ENCODE measurements around the gene HEATR3.

The HEATR3 gene

DNA sequence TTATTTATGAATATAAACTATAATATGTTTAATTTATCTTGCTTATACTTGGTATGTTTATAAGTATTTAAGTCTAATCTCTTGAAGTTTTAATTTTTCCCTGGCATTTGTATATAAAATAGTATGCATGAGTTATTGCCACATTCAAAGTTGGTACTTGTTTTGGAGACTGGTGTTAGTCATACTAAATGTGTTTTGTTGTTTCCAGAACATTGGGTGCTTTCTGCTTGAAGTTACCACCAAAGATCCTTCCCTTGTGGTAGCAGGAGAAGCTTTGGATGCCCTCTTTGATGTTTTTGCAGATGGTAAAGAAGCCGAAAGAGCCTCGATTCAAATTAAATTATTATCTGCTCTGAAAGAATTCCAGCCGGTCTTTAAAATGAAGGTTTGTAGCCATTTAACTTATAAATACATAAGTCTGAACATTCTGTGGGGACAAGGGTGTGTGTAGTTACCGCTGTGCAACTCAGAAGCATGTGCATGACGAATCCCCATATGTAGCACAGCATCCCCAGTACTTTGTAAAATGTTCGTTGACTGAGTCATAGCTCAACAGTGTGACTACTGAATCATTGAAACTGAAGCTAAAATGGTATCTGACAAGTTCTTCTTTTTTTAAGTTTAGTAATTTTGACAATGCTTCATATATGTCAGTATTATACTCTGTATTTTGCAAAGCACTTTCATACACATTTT is 36.4 kb downstream of the HEATR3 start:
- H3K4me3 ChIP-seq (ENCODE audit: low read depth, low read length), result no peak overlapping the region
- TF ChIP-seq, protein P1, sequence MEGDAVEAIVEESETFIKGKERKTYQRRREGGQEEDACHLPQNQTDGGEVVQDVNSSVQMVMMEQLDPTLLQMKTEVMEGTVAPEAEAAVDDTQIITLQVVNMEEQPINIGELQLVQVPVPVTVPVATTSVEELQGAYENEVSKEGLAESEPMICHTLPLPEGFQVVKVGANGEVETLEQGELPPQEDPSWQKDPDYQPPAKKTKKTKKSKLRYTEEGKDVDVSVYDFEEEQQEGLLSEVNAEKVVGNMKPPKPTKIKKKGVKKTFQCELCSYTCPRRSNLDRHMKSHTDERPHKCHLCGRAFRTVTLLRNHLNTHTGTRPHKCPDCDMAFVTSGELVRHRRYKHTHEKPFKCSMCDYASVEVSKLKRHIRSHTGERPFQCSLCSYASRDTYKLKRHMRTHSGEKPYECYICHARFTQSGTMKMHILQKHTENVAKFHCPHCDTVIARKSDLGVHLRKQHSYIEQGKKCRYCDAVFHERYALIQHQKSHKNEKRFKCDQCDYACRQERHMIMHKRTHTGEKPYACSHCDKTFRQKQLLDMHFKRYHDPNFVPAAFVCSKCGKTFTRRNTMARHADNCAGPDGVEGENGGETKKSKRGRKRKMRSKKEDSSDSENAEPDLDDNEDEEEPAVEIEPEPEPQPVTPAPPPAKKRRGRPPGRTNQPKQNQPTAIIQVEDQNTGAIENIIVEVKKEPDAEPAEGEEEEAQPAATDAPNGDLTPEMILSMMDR (IDR thresholded peaks at IDR 0.05), result no peak
- H3K27ac ChIP-seq, result no peak overlapping the region
- no peaks in the 10 kb centered on the region for H3K4me1 ChIP-seq
- H3K9ac ChIP-seq, result no peak overlapping the region
- no peak overlapping the region for H2AFZ ChIP-seq
- H3K36me3 ChIP-seq (ENCODE audit: control insufficient read depth, insufficient read depth, low read length), result no peaks in the 10 kb centered on the region
- H3K27me3 ChIP-seq (ENCODE audit: control insufficient read depth, insufficient read depth, low read length), result no peaks in the 10 kb centered on the region
- H3K9me3 ChIP-seq (ENCODE audit: control insufficient read depth, low read length), result no peaks in the 10 kb centered on the region
- H3K79me2 ChIP-seq, result no peaks in the 10 kb centered on the region
- no peak overlapping the region for H3K4me2 ChIP-seq (ENCODE audit: low read length)

- Histone ChIP-seq H3K79me2 (no peaks in the 10 kb centered on the region), H3K27ac (no peak overlapping the region), H3K4me2 (ENCODE audit: low read length) (no peak overlapping the region), H2AFZ (no peak overlapping the region), H3K9ac (no peak overlapping the region), H3K27me3 (ENCODE audit: control insufficient read depth, insufficient read depth, low read length) (no peaks in the 10 kb centered on the region), H3K4me1 (no peaks in the 10 kb centered on the region), H3K4me3 (ENCODE audit: low read depth, low read length) (no peak overlapping the region), H3K36me3 (ENCODE audit: control insufficient read depth, insufficient read depth, low read length) (no peaks in the 10 kb centered on the region), H3K9me3 (ENCODE audit: control insufficient read depth, low read length) (no peaks in the 10 kb centered on the region)
- TF ChIP-seq, protein P1 (IDR thresholded peaks at IDR 0.05), result no peak
Observed at GRCh38 chr16:50103764-50104163, 38.0 kb downstream of the HEATR3 start.

DNA sequence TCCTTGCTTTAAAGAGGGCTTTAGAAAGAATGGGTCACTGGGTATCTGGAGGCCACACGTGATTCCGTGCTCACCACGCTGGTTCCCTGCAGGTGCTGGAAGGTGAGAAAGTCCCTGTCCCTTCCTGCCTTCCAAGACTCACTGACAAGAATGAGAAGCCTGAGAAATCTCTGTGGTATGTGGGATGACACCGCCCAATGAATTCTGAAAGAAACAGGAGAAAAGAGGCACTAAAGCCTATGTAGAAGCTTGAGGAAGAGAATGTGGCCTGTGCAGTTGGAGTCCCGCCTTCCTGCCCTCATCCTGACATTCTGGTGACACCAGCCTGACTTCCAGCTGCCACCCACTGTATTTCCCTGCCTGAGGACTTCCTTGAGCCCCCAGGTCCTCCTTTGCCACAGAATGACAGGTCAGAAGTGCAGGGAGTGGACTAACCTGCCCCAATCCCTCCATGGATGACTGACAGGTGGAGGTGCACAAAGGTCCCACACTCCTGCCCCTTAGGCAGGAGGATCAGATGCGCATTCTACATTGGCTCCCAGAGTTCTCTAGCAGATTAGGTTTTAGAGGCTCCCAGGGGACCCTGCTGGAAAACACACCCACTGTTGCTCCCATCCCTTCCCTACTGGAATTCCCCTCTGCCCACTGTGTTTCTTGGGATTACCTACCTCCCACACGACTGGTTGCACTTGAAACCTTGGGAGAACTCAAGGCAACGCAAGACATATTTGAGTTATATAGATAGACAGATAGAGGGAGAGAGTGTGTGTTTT is 48.8 kb downstream of the HEATR3 start:
- H3K79me2 ChIP-seq, result no peaks in the 10 kb centered on the region
- no peaks in the 10 kb centered on the region for H3K4me1 ChIP-seq

DNA sequence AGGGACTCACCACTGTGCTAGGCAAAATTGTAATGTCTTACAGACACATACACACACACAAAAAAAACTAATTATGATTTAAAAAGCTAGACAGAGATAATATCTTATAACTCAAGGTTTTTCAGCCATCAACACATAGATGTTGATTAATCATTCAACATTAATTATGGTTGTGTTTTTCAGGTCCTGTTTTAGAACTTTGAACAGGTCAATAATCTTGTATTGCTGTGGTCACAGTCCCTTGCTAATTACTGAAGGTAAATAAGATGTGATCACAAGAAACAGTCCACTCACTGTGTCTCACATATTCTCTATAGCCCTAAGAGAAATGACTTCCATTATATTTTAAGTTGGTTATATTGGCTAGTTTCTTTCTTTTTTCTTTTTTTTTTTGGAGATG is 54.9 kb downstream of the HEATR3 start:
- H3K4me1 ChIP-seq, result no peaks in the 10 kb centered on the region
- TF ChIP-seq, protein P1 (IDR thresholded peaks at IDR 0.05), result no peak
- H3K4me2 ChIP-seq (ENCODE audit: low read length), result no peak overlapping the region
- H3K36me3 ChIP-seq (ENCODE audit: control insufficient read depth, insufficient read depth, low read length), result no peaks in the 10 kb centered on the region
- H2AFZ ChIP-seq, result no peak overlapping the region
- no peaks in the 10 kb centered on the region for H3K27me3 ChIP-seq (ENCODE audit: control insufficient read depth, insufficient read depth, low read length)
- no peak overlapping the region for H3K9ac ChIP-seq
- no peaks in the 10 kb centered on the region for H3K79me2 ChIP-seq
- H3K27ac ChIP-seq, result no peak overlapping the region
- H3K9me3 ChIP-seq (ENCODE audit: control insufficient read depth, low read length), result no peaks in the 10 kb centered on the region
- no peak overlapping the region for H3K4me3 ChIP-seq (ENCODE audit: low read depth, low read length)

More for the DNA sequence above, 48.8 kb downstream of the HEATR3 start:
- H2AFZ ChIP-seq, result no peak overlapping the region
- H3K4me2 ChIP-seq (ENCODE audit: low read length), result no peak overlapping the region
- H3K9ac ChIP-seq, result no peak overlapping the region
- TF ChIP-seq, protein P1 (IDR thresholded peaks at IDR 0.05), result no peak
- H3K4me3 ChIP-seq (ENCODE audit: low read depth, low read length), result no peak overlapping the region
- no peaks in the 10 kb centered on the region for H3K27me3 ChIP-seq (ENCODE audit: control insufficient read depth, insufficient read depth, low read length)
- no peaks in the 10 kb centered on the region for H3K9me3 ChIP-seq (ENCODE audit: control insufficient read depth, low read length)
- no peaks in the 10 kb centered on the region for H3K36me3 ChIP-seq (ENCODE audit: control insufficient read depth, insufficient read depth, low read length)
- no peak overlapping the region for H3K27ac ChIP-seq
